CD14-positive monocyte (primary cell): ENCODE results near the gene EFNA1. TPM values are rescaled to one million over a fixed set of nuclear protein-coding genes. Genes with fewer than 3 reads are reported as not detected.

Source experiments
- DNase-seq, 3 donors: peaks; one replicate each; pipeline ENCODE4 v3.0.0-alpha.2; 2011 to 2022
- H2AFZ ChIP-seq: 2 replicates; pipeline ENCODE4 v1.6.0; 2012; ENCODE audit warnings: mild to moderate bottlenecking, low read depth, low read length, inconsistent platforms; ENCODE audit not compliant: insufficient read depth, poor library complexity, severe bottlenecking
- H3K27ac ChIP-seq, 2 donors: 1 replicate in 1 of 2; 2 replicates in 1 of 2; pipeline ENCODE4 v1.5.1; 2012 to 2013; ENCODE audit warnings: low read length in 2 of 2, control low read depth in 1 of 2, inconsistent platforms in 1 of 2, low read depth in 1 of 2, mild to moderate bottlenecking in 1 of 2
- H3K27me3 ChIP-seq, 2 donors: one replicate each; pipeline versions ENCODE4 v1.6.0 to v1.6.1; 2011 to 2013; ENCODE audit warnings: low read length in 2 of 2; ENCODE audit not compliant: control insufficient read depth in 2 of 2, insufficient read depth in 2 of 2
- H3K36me3 ChIP-seq, 2 donors: replicated peaks in 1 of 2; 1 replicate in 1 of 2; 2 replicates in 1 of 2; pipeline versions ENCODE4 v1.5.1 to v1.6.1; 2012 to 2013; ENCODE audit warnings: low read length in 2 of 2, control low read depth in 1 of 2, inconsistent platforms in 1 of 2, mild to moderate bottlenecking in 1 of 2; ENCODE audit not compliant: insufficient read depth in 2 of 2, control insufficient read depth in 1 of 2
- H3K4me1 ChIP-seq, 2 donors: 1 replicate in 1 of 2; 2 replicates in 1 of 2; pipeline versions ENCODE4 v1.5.1 to v1.6.1; 2012 to 2013; ENCODE audit warnings: low read length in 2 of 2, control low read depth in 1 of 2, inconsistent platforms in 1 of 2, mild to moderate bottlenecking in 1 of 2, moderate library complexity in 1 of 2; ENCODE audit not compliant: insufficient read depth in 2 of 2, control insufficient read depth in 1 of 2
- H3K4me2 ChIP-seq: replicated peaks from 2 replicates; pipeline ENCODE3; 2012; ENCODE audit warnings: low read length, moderate library complexity, mild to moderate bottlenecking; ENCODE audit not compliant: poor library complexity, severe bottlenecking; ENCODE audit errors: extremely low read depth
- H3K4me3 ChIP-seq, 3 experiments: fragments of 200-600 bp in 1 of 3; sonication (generic) in 1 of 3; replicated peaks in 1 of 3; 1 replicate in 2 of 3; 2 replicates in 1 of 3; pipeline ENCODE4 v1.5.1; 2011 to 2013; ENCODE audit warnings: low read length in 3 of 3, mild to moderate bottlenecking in 3 of 3, control low read depth in 2 of 3, low read depth in 2 of 3, inconsistent platforms in 1 of 3, moderate library complexity in 1 of 3
- H3K79me2 ChIP-seq: 2 replicates; pipeline ENCODE4 v1.6.0; 2012; ENCODE audit warnings: mild to moderate bottlenecking, control low read depth, inconsistent platforms, low read length, moderate library complexity; ENCODE audit not compliant: insufficient read depth
- H3K9ac ChIP-seq: 2 replicates; pipeline ENCODE4 v1.6.0; 2017; ENCODE audit warnings: low read length, mild to moderate bottlenecking; ENCODE audit not compliant: insufficient read depth, poor library complexity, severe bottlenecking
- H3K9me3 ChIP-seq, 2 donors: replicated peaks in 1 of 2; 1 replicate in 1 of 2; 2 replicates in 1 of 2; pipeline versions ENCODE4 v1.5.1 to v1.6.1; 2012 to 2013; ENCODE audit warnings: low read length in 2 of 2, control low read depth in 1 of 2; ENCODE audit not compliant: control insufficient read depth in 1 of 2, insufficient read depth in 1 of 2
- H4K20me1 ChIP-seq: 2 replicates; pipeline ENCODE4 v1.6.0; 2012; ENCODE audit warnings: mild to moderate bottlenecking, low read length, control low read depth, moderate library complexity; ENCODE audit not compliant: insufficient read depth
- H3K27ac Mint-ChIP-seq, 7 donors: one replicate each; pipeline ENCODE4 v1.8.0; 2020; ENCODE audit warnings: mild to moderate bottlenecking in 7 of 7, mixed read lengths in 7 of 7, moderate library complexity in 6 of 7, inconsistent platforms in 2 of 7
- H3K27me3 Mint-ChIP-seq, 3 donors: one replicate each; pipeline ENCODE4 v1.8.0; 2021 to 2022; ENCODE audit warnings: low read depth in 3 of 3, mild to moderate bottlenecking in 3 of 3, mixed read lengths in 3 of 3, moderate library complexity in 3 of 3, inconsistent platforms in 1 of 3
- H3K36me3 Mint-ChIP-seq, 2 donors: one replicate each; pipeline ENCODE4 v1.8.0; 2020; ENCODE audit warnings: mixed read lengths in 2 of 2, inconsistent platforms in 1 of 2, mild to moderate bottlenecking in 1 of 2
- H3K4me1 Mint-ChIP-seq: one replicate; pipeline ENCODE4 v1.8.0; 2020; ENCODE audit warnings: mild to moderate bottlenecking, mixed read lengths
- H3K4me3 Mint-ChIP-seq, 2 donors: one replicate each; pipeline ENCODE4 v1.8.0; 2020; ENCODE audit warnings: mild to moderate bottlenecking in 2 of 2, mixed read lengths in 2 of 2, moderate library complexity in 1 of 2
- H3K9me3 Mint-ChIP-seq, 7 donors: one replicate each; pipeline ENCODE4 v1.8.0; 2020 to 2022; ENCODE audit warnings: mixed read lengths in 7 of 7, mild to moderate bottlenecking in 6 of 7, moderate library complexity in 6 of 7, inconsistent platforms in 2 of 7
- CTCF ChIP-seq: fragments of 200-600 bp; IDR thresholded peaks from one replicate; pipeline ENCODE4 v1.8.0; 2022; ENCODE audit warnings: antibody characterized with exemption, mild to moderate bottlenecking
- WGBS: methylation state at CpG from one replicate; pipeline ENCODE4 v1.1.5; 2013; ENCODE audit warnings: missing lambda C conversion rate; ENCODE audit not compliant: insufficient coverage; 5-methylcytosine and 5-hydroxymethylcytosine counted together
- intact Hi-C, 2 donors: fragments of 100-400 bp; cut with micrococcal nuclease; formaldehyde crosslinking; loops; one replicate each; pipeline versions ENCODE4 v1.15.0 to v1.15.1; 2023
- polyA plus RNA-seq, 3 donors: library from polyadenylated mRNA; depleted of rRNA in 1 of 3; unstranded in 2 of 3; stranded (reverse) in 1 of 3; fragments of 300-500 nt in 2 of 3; fragments of >200 nt in 1 of 3; fragmentation: Illumina TruSeq in 2 of 3; gene quantifications; 1 replicate in 2 of 3; 2 replicates in 1 of 3; pipeline ENCODE4 v1.2.3, GENCODE V29; 2012 to 2021

The EFNA1 gene
- polyA plus RNA-seq, 3 donors: 1.2 TPM; not detected in 2

DNA sequence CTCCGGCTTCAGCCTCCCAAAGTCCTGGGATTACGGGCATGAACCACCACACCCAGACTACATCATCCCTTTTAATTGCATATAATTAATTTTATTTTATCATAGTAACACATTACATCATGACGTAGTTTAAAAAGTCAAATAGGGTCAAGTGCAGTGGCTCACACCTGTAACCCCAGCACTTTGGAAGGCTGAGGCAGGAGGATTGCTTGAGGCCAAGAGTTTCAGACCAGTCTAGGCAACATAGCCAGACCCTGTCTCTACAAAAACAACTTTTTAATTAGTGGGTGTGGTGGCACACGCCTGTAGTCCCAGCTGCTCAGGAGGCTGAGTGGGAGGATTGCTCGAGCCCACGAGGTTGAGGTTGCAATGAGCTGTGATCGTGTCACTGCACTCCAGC is 28.3 kb upstream of the EFNA1 start:
- peaks cover 24 to 29% of the 10 kb centered on the region in 2 donors for H3K4me1 ChIP-seq
- DNase-seq: no peak
- Mint-ChIP-seq H3K9me3 (peaks cover 0 to 2% (median 0%) of the 10 kb centered on the region in 7 donors), H3K27me3 (peaks cover 3 to 11% (median 8%) of the 10 kb centered on the region in 3 donors), H3K27ac (no peak overlapping the region), H3K4me1 (peaks cover 22% of the 10 kb centered on the region), H3K4me3 (no peak overlapping the region), H3K36me3 (no peaks in the 10 kb centered on the region)
- H3K79me2 ChIP-seq: no peaks in the 10 kb centered on the region
- no peaks in the 10 kb centered on the region for H3K9me3 ChIP-seq
- H3K27ac ChIP-seq: no peak overlapping the region
- intact Hi-C loops: no loop called here
- H2AFZ ChIP-seq: no peak overlapping the region
- 81% methylated on average over 4 of the region's 7 CpGs for WGBS
- no peaks in the 10 kb centered on the region for H3K36me3 ChIP-seq
- no peaks in the 10 kb centered on the region for H4K20me1 ChIP-seq
- H3K4me3 ChIP-seq: no peak overlapping the region
- no peak for TF ChIP-seq CTCF
- H3K4me2 ChIP-seq: no peak overlapping the region
- H3K9ac ChIP-seq: no peak overlapping the region
- H3K27me3 ChIP-seq: peaks cover 0 to 6% of the 10 kb centered on the region in 2 donors

DNA sequence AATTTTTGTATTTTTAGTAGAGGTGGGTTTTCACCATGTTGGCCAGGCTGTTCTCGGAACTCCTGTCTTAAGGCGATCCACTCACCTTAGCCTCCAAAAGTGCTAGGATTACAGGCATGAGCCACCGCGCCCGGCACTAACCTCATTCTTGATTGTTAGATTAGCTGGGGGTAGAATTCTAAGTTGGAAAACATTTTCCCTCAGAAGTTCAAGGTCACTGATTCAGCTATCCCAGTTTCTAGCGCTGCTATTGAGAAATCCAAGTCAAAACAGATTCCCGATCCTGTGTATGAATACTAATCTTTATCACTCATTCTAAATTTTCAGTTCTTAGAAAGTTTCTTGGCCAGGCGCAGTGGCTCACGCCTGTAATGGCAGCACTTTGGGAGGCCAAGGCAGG is 24.4 kb upstream of the EFNA1 start:
- 100% methylated on average over 2 of the region's 9 CpGs for WGBS
- Histone ChIP-seq H3K79me2 (no peaks in the 10 kb centered on the region), H3K27ac (no peak overlapping the region), H3K9me3 (no peaks in the 10 kb centered on the region), H3K27me3 (no peaks in the 10 kb centered on the region), H3K4me2 (no peak overlapping the region), H3K4me3 (no peak overlapping the region), H4K20me1 (no peaks in the 10 kb centered on the region), H2AFZ (no peak overlapping the region), H3K4me1 (peaks cover 24 to 26% of the 10 kb centered on the region in 2 donors), H3K9ac (no peak overlapping the region), H3K36me3 (no peaks in the 10 kb centered on the region)
- Mint-ChIP-seq H3K4me3 (peak overlapping the region in 1 of 2 donors; percentile 26), H3K36me3 (no peaks in the 10 kb centered on the region), H3K9me3 (peaks cover 0 to 2% (median 0%) of the 10 kb centered on the region in 7 donors), H3K4me1 (peaks cover 34% of the 10 kb centered on the region), H3K27me3 (peaks cover 1 to 4% (median 1%) of the 10 kb centered on the region in 3 donors), H3K27ac (peak overlapping the region in 3 of 7 donors; percentile 88 to 95 (median 91))
- no peak for DNase-seq
- no peak for TF ChIP-seq CTCF
- intact Hi-C loops: no loop called here
